Measurements from ENCODE around the gene MBD5.

GRCh38 chr2:148531669-148532428 lies 511.0 kb downstream of the MBD5 start:
- TF ChIP-seq EZH2 (IDR thresholded peaks at IDR 0.05; ENCODE audit: low read length) (no peak), CTCF (optimal IDR thresholded peaks at IDR 0.05 in 1 of 3, IDR thresholded peaks at IDR 0.05 in 1 of 3, conservative IDR thresholded peaks at IDR 0.05 in 1 of 3; ENCODE audit: extremely low read depth in 1 of 3, insufficient read depth in 2 of 3, low read length in 3 of 3) (no peak)
